Activated B cell treated with CpG ODN at 0.5 μM for 24 hours (primary cell): ENCODE data around the gene ADAMTS13. TPM values are rescaled to one million over a fixed set of nuclear protein-coding genes. Genes with fewer than 3 reads are reported as not detected.

Experiments
- ATAC-seq: fragments of 200-7000 bp; cut with Tn5 transposase; one replicate; pipeline ENCODE4 v1.10.0; 2021; ENCODE audit warnings: low read depth, mild to moderate bottlenecking, moderate library complexity
- CTCF ChIA-PET: fragments of 350-600 bp; sonication (Branson Sonifier 250); formaldehyde crosslinking; loops from one replicate; lab custom pipeline; 2021; ENCODE audit warnings: antibody characterized with exemption; lab: Charles Lee
- POLR2A ChIA-PET: fragments of 350-600 bp; sonication (Branson Sonifier 250); formaldehyde crosslinking; loops from one replicate; lab custom pipeline; 2021; ENCODE audit warnings: antibody characterized with exemption; lab: Charles Lee
- DNase-seq: peaks from one replicate; pipeline ENCODE4 v3.0.0; 2022
- H3K27ac Mint-ChIP-seq: one replicate; pipeline ENCODE4 v1.8.0; 2020; ENCODE audit warnings: mixed read lengths
- H3K27me3 Mint-ChIP-seq: one replicate; pipeline ENCODE4 v1.8.0; 2021; ENCODE audit warnings: mixed read lengths
- H3K36me3 Mint-ChIP-seq: one replicate; pipeline ENCODE4 v1.8.0; 2021; ENCODE audit warnings: low read depth, mixed read lengths
- H3K4me1 Mint-ChIP-seq: one replicate; pipeline ENCODE4 v1.8.0; 2021; ENCODE audit warnings: mixed read lengths
- H3K4me3 Mint-ChIP-seq: one replicate; pipeline ENCODE4 v1.8.0; 2020; ENCODE audit warnings: mild to moderate bottlenecking, mixed read lengths
- H3K9me3 Mint-ChIP-seq: one replicate; pipeline ENCODE4 v1.8.0; 2020; ENCODE audit warnings: mixed read lengths
- CTCF ChIP-seq: fragments of 200-600 bp; IDR thresholded peaks from one replicate; pipeline ENCODE4 v1.8.0; 2022; ENCODE audit warnings: antibody characterized with exemption, mild to moderate bottlenecking
- intact Hi-C: fragments of 100-400 bp; cut with micrococcal nuclease; formaldehyde crosslinking; loops from one replicate; pipeline ENCODE4 v1.15.1; 2024
- total RNA-seq: library from RNA; stranded (reverse); gene quantifications from 2 replicates; pipeline ENCODE4 v1.2.3, GENCODE V29; 2022

ADAMTS13 gene
- total RNA-seq, 1 donor from 2014 or later = 1.9 TPM

- H3K36me3 Mint-ChIP-seq = peaks cover 14% of the 10 kb centered on the region
- no peaks in the 10 kb centered on the region for H3K27me3 Mint-ChIP-seq
- CTCF ChIA-PET = no interaction called here
- no peak overlapping the region for H3K27ac Mint-ChIP-seq
- DNase-seq (no peak), ATAC-seq (no peak)
- H3K4me3 Mint-ChIP-seq = no peak overlapping the region
- H3K4me1 Mint-ChIP-seq = peaks cover 20% of the 10 kb centered on the region
- no peak for TF ChIP-seq CTCF
- H3K9me3 Mint-ChIP-seq = no peaks in the 10 kb centered on the region
- intact Hi-C loops = no loop called here
- POLR2A ChIA-PET = interaction anchor here (1.3 kb wide), 1 partner anchor 116 kb away, joined by 3 read pairs; the partner anchor contains the start of genes MED22 and RPL7A
Observed at GRCh38 chr9:133463864-133464615, 41.9 kb downstream of the ADAMTS13 start.

GRCh38 chr9:133464638-133465037 lies 42.5 kb downstream of the ADAMTS13 start:
- TF ChIP-seq CTCF = no peak

GRCh38 chr9:133465984-133466383 lies 43.8 kb downstream of the ADAMTS13 start:
- POLR2A ChIA-PET = interaction anchor here (1.1 kb wide), 1 partner anchor 13 kb away, joined by 3 read pairs; no protein-coding TSS in a partner anchor
- DNase-seq (no peak), ATAC-seq (no peak)
- Mint-ChIP-seq H3K27ac (no peak overlapping the region), H3K4me1 (peaks cover 9% of the 10 kb centered on the region), H3K4me3 (no peak overlapping the region), H3K27me3 (no peaks in the 10 kb centered on the region), H3K36me3 (peaks cover 16% of the 10 kb centered on the region), H3K9me3 (no peaks in the 10 kb centered on the region)
- intact Hi-C loops = no loop called here
- CTCF ChIA-PET = no interaction called here
- no peak for TF ChIP-seq CTCF

More at GRCh38 chr9:133464638-133465037, 42.5 kb downstream of the ADAMTS13 start:
- POLR2A ChIA-PET = interaction anchor here (1.3 kb wide), 1 partner anchor 117 kb away, joined by 3 read pairs; the partner anchor contains the start of genes MED22 and RPL7A
- Mint-ChIP-seq H3K4me1 (peaks cover 16% of the 10 kb centered on the region), H3K9me3 (no peaks in the 10 kb centered on the region), H3K27me3 (no peaks in the 10 kb centered on the region), H3K27ac (no peak overlapping the region), H3K36me3 (peaks cover 14% of the 10 kb centered on the region), H3K4me3 (no peak overlapping the region)
- CTCF ChIA-PET = no interaction called here
- ATAC-seq (no peak), DNase-seq (no peak)
- intact Hi-C loops = no loop called here

GRCh38 chr9:133467101-133467500 lies 44.9 kb downstream of the ADAMTS13 start:
- Mint-ChIP-seq H3K4me1 (peaks cover 1% of the 10 kb centered on the region), H3K36me3 (peaks cover 24% of the 10 kb centered on the region), H3K4me3 (no peak overlapping the region), H3K27ac (no peak overlapping the region), H3K27me3 (no peaks in the 10 kb centered on the region), H3K9me3 (no peaks in the 10 kb centered on the region)
- intact Hi-C loops = no loop called here
- ChIA-PET CTCF (no interaction called here), POLR2A (no interaction called here)
- DNase-seq (no peak), ATAC-seq (no peak)
- no peak for TF ChIP-seq CTCF

- Mint-ChIP-seq H3K9me3 (no peaks in the 10 kb centered on the region), H3K27me3 (no peaks in the 10 kb centered on the region), H3K4me3 (no peak overlapping the region), H3K36me3 (peaks cover 30% of the 10 kb centered on the region), H3K4me1 (no peaks in the 10 kb centered on the region), H3K27ac (no peak overlapping the region)
- no peak for TF ChIP-seq CTCF
- no peak for DNase-seq
- intact Hi-C loops = no loop called here
- ChIA-PET CTCF (no interaction called here), POLR2A (interaction anchor here (1.5 to 2.1 kb wide), 3 partner anchors 8 to 92 kb away, joined by 5 read pairs; partner anchors contain the start of genes CACFD1 and STKLD1)
- no peak for ATAC-seq
Observed at GRCh38 chr9:133468374-133468773, 46.2 kb downstream of the ADAMTS13 start.
